K562 (cell line): ENCODE data around the gene E2F2. TPM values are rescaled to one million over a fixed set of nuclear protein-coding genes. Genes with fewer than 3 reads are reported as not detected.
A peak's percentile ranks its signal among the peaks of the same experiment; 100 is the strongest.

Experiments used
- ARID1B ChIP-seq: fragments of 450-650 bp; IDR thresholded peaks from 2 replicates; pipeline ENCODE4 v1.6.1; 2016; ENCODE audit warnings: antibody characterized with exemption, mild to moderate bottlenecking, inconsistent platforms
- CCNT2 ChIP-seq: IDR thresholded peaks from 2 replicates; pipeline ENCODE4 v1.6.1; 2011; ENCODE audit warnings: borderline replicate concordance, low read depth, mild to moderate bottlenecking, moderate library complexity, mixed read lengths, low read length; ENCODE audit not compliant: insufficient read length; ENCODE audit errors: extremely low read depth
- CHCHD3 ChIP-seq: fragments of 250-450 bp; sonication (Bioruptor Pico); IDR thresholded peaks from 2 replicates; pipeline ENCODE4 v2.1.2; 2022; ENCODE audit warnings: mild to moderate bottlenecking
- DPF2 ChIP-seq: fragments of 450-650 bp; IDR thresholded peaks from 2 replicates; pipeline ENCODE4 v1.6.1; 2016
- EP300 ChIP-seq: IDR thresholded peaks from 2 replicates; pipeline ENCODE4 v1.6.1; 2012; ENCODE audit warnings: low read length, improper control_type of control experiment
- HMGN3 ChIP-seq: IDR thresholded peaks from 2 replicates; pipeline ENCODE4 v1.6.1; 2011; ENCODE audit warnings: borderline replicate concordance, low read depth, mild to moderate bottlenecking, mixed read lengths, low read length; ENCODE audit not compliant: insufficient read length; ENCODE audit errors: extremely low read depth
- KLF10 ChIP-seq: fragments of 250-450 bp; sonication (Bioruptor Pico); IDR thresholded peaks from 2 replicates; pipeline ENCODE4 v1.6.1; 2021; ENCODE audit warnings: matching md5 sums
- NFE2 ChIP-seq: IDR thresholded peaks from 2 replicates; pipeline ENCODE4 v1.6.1; 2014; ENCODE audit warnings: antibody characterized with exemption, low read depth
- NR2C1 ChIP-seq, 2 experiments: fragments of 450-650 bp; IDR thresholded peaks; 2 replicates each; pipeline ENCODE4 v1.6.1; 2017; ENCODE audit warnings: mild to moderate bottlenecking in 2 of 2, antibody characterized with exemption in 1 of 2, inconsistent platforms in 1 of 2, missing compliant biosample characterization in 1 of 2, missing genetic modification characterization in 1 of 2
- NRF1 ChIP-seq, 2 experiments: fragments of 450-650 bp; IDR thresholded peaks in 1 of 2; conservative IDR thresholded peaks in 1 of 2; 2 replicates each; pipeline ENCODE4 v1.6.1; 2014; ENCODE audit warnings: mild to moderate bottlenecking in 2 of 2
- RBM34 ChIP-seq: fragments of 200-400 bp; formaldehyde crosslinking; IDR thresholded peaks from 2 replicates; pipeline ENCODE4 v1.6.1; 2018; ENCODE audit warnings: low read length, borderline replicate concordance; ENCODE audit not compliant: insufficient read depth
- RCOR1 ChIP-seq, 2 experiments: IDR thresholded peaks; 2 replicates each; pipeline ENCODE4 v1.6.1; 2012; ENCODE audit warnings: low read depth in 2 of 2, low read length in 2 of 2, borderline replicate concordance in 1 of 2, improper control_type of control experiment in 1 of 2
- SPI1 ChIP-seq: IDR thresholded peaks from 2 replicates; pipeline ENCODE4 v1.6.1; 2011; ENCODE audit warnings: low read depth, low read length, control low read depth, borderline replicate concordance
- SRSF7 ChIP-seq: fragments of 200-400 bp; formaldehyde crosslinking; optimal IDR thresholded peaks from 2 replicates; pipeline ENCODE3; 2017; ENCODE audit warnings: mild to moderate bottlenecking, low read depth, low read length
- TAF15 ChIP-seq: fragments of 200-400 bp; formaldehyde crosslinking; IDR thresholded peaks from 2 replicates; pipeline ENCODE4 v1.6.1; 2017; ENCODE audit warnings: mild to moderate bottlenecking, low read depth, low read length, moderate library complexity
- UBTF ChIP-seq, 2 experiments: IDR thresholded peaks; 2 replicates each; pipeline ENCODE4 v1.6.1; 2012; ENCODE audit warnings: improper control_type of control experiment in 2 of 2, low read depth in 2 of 2, low read length in 2 of 2, borderline replicate concordance in 1 of 2
- ZBTB8A ChIP-seq: fragments of 450-650 bp; IDR thresholded peaks from 2 replicates; pipeline ENCODE4 v1.6.1; 2018; ENCODE audit warnings: mild to moderate bottlenecking, moderate library complexity; ENCODE audit not compliant: partially characterized antibody
- ZBTB9 ChIP-seq: fragments of 450-650 bp; formaldehyde crosslinking; IDR thresholded peaks from 2 replicates; pipeline ENCODE4 v1.4.0; 2020; ENCODE audit warnings: mild to moderate bottlenecking, moderate library complexity
- ZNF253 ChIP-seq: fragments of 250-450 bp; sonication (Bioruptor Pico); conservative IDR thresholded peaks from 2 replicates; pipeline ENCODE4 v1.6.1; 2021; ENCODE audit warnings: mild to moderate bottlenecking
- ZNF589 ChIP-seq: fragments of 200-800 bp; sonication (Bioruptor generic); IDR thresholded peaks from 2 replicates; pipeline ENCODE4 v1.6.1; 2016; ENCODE audit warnings: low read depth, missing genetic modification characterization, missing compliant biosample characterization
- ZNF76 ChIP-seq: fragments of 250-450 bp; sonication (Bioruptor Pico); IDR thresholded peaks from 2 replicates; pipeline ENCODE4 v1.4.0; 2020; ENCODE audit warnings: mild to moderate bottlenecking, moderate library complexity, borderline replicate concordance
- ZNF79 ChIP-seq: fragments of 250-450 bp; sonication (Bioruptor Pico); IDR thresholded peaks from 2 replicates; pipeline ENCODE4 v1.4.0; 2020; ENCODE audit warnings: low read depth, mild to moderate bottlenecking, moderate library complexity
- polyA plus RNA-seq, 8 experiments: library from polyadenylated mRNA; depleted of rRNA in 4 of 8; stranded (reverse) in 5 of 8; unstranded in 3 of 8; fragments of >200 nt; fragmentation: Nextera tagmentation in 2 of 8; fragmentation: Illumina TruSeq in 1 of 8; extraction: Ambion mirVana in 2 of 8; extraction: Trizol in 1 of 8; gene quantifications; 2 replicates each; pipeline versions ENCODE4 v1.2.1 to v1.2.3, GENCODE V29; 2011 to 2014; ENCODE audit warnings: inconsistent platforms in 1 of 8, missing spikeins in 1 of 8
- total RNA-seq, 7 experiments: library from RNA; depleted of rRNA in 6 of 7; stranded (reverse); fragments of >200 nt in 6 of 7; fragmentation: Illumina TruSeq in 2 of 7; extraction: Trizol in 2 of 7; gene quantifications; 2 replicates each; pipeline versions ENCODE4 v1.2.1 to v1.2.3, GENCODE V29; 2011 to 2021; ENCODE audit warnings: low replicate concordance in 1 of 7
- TF ChIP-seq, protein P1 (sequence below): sonication (generic); formaldehyde crosslinking; IDR thresholded peaks from 2 replicates; pipeline ENCODE4 v1.8.1; 2023; ENCODE audit warnings: mild to moderate bottlenecking, missing genetic modification reagents, moderate library complexity

Gene E2F2
- total and polyA plus RNA-seq, 9 of the 15 experiments (the other 6 are each of a cell fraction or from before 2014, with no cell fraction given) = 3.1 to 25.3 (median 11.4) TPM

- peak; percentile 78 for TF ChIP-seq NFE2
- no peak for TF ChIP-seq ZBTB8A
- TF ChIP-seq TAF15 = no peak
- TF ChIP-seq SPI1 = peak; percentile 19; the same call in 1 of the 2 replicates
- TF ChIP-seq EP300 = peak; percentile 47; the same call in 1 of the 2 replicates
- TF ChIP-seq NRF1 (conservative IDR thresholded peaks at IDR 0.05 in 1 of 2, IDR thresholded peaks at IDR 0.05 in 1 of 2) = peak; percentile 52 to 59
- no peak for TF ChIP-seq KLF10 (CRISPR knock-in tag)
- no peak for TF ChIP-seq RBM34
- TF ChIP-seq ZBTB9 = 0 out of 2 replicates have a peak, but pooled peaks have one; percentile 54
- no peak for TF ChIP-seq ZNF589 (CRISPR knock-in tag)
- no peak for TF ChIP-seq SRSF7
- peak; percentile 83 for TF ChIP-seq DPF2
- TF ChIP-seq UBTF (IDR thresholded peaks at IDR 0.05; ENCODE audit: borderline replicate concordance in 1 of 2, low read depth in 2 of 2, low read length in 2 of 2) = 0 out of 4 replicates have a peak, but pooled peaks of 1 of the 2 experiments have one; percentile 40
- peak; percentile 57 for TF ChIP-seq ARID1B
- TF ChIP-seq NR2C1 (IDR thresholded peaks at IDR 0.05) = no peak
- no peak for TF ChIP-seq NR2C1 (tag; IDR thresholded peaks at IDR 0.05)
- TF ChIP-seq, protein P1, sequence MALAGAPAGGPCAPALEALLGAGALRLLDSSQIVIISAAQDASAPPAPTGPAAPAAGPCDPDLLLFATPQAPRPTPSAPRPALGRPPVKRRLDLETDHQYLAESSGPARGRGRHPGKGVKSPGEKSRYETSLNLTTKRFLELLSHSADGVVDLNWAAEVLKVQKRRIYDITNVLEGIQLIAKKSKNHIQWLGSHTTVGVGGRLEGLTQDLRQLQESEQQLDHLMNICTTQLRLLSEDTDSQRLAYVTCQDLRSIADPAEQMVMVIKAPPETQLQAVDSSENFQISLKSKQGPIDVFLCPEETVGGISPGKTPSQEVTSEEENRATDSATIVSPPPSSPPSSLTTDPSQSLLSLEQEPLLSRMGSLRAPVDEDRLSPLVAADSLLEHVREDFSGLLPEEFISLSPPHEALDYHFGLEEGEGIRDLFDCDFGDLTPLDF (CRISPR knock-in tag) = peak; percentile 57; the same call in 1 of the 2 replicates
- TF ChIP-seq CHCHD3 = no peak
- TF ChIP-seq RCOR1 (IDR thresholded peaks at IDR 0.05; ENCODE audit: borderline replicate concordance in 1 of 2, low read depth in 2 of 2, low read length in 2 of 2) = peak; percentile 25 to 72; a peak in 3 of 4 replicates
- TF ChIP-seq ZNF76 (CRISPR knock-in tag) = 0 out of 2 replicates have a peak, but pooled peaks have one; percentile 54
- no peak for TF ChIP-seq HMGN3
- peak; percentile 38 for TF ChIP-seq CCNT2
- peak; percentile 18; the same call in 1 of the 2 replicates for TF ChIP-seq ZNF79 (CRISPR knock-in tag)
- TF ChIP-seq ZNF253 = no peak
Observed at GRCh38 chr1:23528250-23528978, 2.6 kb downstream of the E2F2 start (continued).
